NCI-H1436 (cell line): Measurements from ENCODE around the gene CFB.
"Not testable (repeated sequence)": the region's sequence is repeated elsewhere in the genome, so short reads cannot be mapped to it uniquely, and the experiment has no call there.

Experiments
- DNase-seq: peaks from one replicate; lab custom pipeline; 2025; lab: John Stamatoyannopoulos, UW

Gene CFB

DNA sequence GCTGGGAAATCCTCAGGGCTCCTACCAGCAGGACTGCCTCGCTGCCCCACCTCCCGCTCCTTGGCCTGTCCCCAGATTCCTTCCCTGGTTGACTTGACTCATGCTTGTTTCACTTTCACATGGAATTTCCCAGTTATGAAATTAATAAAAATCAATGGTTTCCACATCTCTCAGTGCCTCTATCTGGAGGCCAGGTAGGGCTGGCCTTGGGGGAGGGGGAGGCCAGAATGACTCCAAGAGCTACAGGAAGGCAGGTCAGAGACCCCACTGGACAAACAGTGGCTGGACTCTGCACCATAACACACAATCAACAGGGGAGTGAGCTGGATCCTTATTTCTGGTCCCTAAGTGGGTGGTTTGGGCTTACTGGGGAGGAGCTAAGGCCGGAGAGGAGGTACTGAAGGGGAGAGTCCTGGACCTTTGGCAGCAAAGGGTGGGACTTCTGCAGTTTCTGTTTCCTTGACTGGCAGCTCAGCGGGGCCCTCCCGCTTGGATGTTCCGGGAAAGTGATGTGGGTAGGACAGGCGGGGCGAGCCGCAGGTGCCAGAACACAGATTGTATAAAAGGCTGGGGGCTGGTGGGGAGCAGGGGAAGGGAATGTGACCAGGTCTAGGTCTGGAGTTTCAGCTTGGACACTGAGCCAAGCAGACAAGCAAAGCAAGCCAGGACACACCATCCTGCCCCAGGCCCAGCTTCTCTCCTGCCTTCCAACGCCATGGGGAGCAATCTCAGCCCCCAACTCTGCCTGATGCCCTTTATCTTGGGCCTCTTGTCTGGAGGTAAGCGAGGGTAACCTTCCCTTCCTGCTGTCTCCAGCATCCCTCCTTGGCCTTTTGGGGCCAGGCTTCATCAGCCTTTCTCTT lies at the start of gene CFB:
CFB (plus strand) TSS at position 589 of the 863 bp plus-strand sequence; CDS start at position 716, 127 bp downstream.
- DNase-seq = no peak

DNA sequence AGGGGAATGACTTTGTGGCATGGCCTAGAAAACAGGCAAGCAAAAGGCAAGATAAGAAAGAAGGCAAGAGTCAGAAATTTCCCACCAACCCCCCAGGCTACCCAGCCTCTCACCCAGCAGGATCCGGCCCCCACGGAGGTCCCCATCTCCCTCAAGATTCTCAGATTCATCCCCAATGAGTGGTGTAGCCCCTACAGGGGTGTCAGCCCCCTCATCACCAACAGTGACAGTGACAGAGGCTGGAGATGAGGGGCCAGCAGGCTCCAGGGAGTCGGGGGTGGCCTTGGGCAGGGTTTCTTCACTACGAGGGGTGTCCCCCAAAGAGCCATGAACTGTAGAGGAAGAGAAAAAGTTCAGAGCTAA lies 49.4 kb upstream of the CFB start:
- no peak for DNase-seq

DNA sequence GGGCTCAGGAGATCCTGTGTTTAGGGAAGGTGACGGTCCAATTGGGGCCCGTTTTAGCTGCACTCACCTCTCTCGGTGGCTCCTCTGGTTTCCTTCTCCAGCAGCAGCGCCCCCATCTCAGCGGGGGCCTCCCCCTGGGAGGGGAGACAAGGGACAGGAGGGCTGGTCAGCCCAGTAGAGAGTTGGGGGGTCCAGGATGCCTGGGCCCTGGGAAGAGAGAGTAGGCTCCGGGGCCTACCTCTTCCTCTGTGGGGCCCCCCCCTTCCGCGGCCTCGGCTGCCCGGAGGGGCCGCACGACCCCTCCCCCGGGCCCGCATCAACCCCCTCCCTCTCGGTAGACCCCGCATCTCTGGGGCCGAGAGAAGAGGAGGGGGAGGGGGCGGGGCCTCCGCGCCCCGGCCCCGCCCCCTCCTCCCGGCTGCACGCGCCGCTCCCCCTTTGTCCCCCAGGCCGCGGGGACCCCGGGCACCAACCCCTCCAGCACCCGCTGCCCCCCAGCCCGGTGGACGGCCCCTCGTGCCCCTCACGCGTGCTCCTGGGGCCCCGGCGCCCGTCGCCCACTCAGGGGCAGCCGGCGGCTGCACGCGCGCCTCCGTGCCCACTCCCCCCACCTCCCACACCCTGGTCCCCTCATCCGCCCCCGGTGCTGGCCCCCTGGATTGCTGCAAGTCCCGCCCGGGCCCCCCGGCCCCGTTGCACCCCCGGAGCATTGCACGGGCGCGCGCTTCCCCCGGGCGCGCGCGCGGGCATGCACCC lies 48.9 kb upstream of the CFB start:
- no peak for DNase-seq

DNA sequence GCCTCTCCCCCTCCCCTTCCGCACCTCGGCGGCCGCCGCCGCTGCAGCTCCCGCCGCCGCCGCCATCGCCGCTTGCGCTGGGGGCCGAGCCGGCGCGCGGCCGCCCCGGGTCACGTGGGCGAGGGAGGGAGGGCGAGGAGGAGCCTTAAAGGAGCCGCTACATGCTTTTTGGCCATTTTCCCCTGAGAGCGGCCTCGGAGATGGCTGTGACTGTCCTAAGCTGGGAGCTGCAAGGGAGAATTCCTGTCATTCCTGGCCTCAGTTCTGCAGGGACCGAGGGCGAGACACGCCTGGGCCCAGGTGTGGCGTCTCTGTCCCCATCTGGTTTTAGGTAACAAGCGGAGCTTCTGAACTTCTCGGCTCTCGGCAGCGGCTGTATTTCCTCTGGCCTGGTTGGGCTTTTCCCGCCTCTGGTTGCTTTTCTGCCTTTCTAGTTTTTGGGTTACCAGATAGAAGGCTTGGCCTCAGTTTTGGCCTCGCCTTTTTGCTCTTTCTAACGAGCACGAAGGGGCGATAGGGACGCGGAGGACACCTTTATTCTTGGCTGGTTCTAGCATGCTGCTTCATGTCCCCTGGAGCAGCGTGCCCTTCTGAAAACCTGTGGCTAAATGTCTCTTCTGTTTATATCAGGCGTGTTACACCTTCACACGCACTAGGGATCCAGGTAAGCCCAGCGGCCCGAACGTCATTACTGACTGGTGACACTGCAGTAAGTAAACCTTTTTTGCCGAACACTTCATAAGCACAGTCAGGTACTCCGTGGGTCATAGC lies 48.1 kb upstream of the CFB start, which contains the start of gene EHMT2:
EHMT2 (minus strand) TSS at position 87 of the 771 bp plus-strand sequence; CDS start at position 66, 21 bp downstream.
- peak; percentile 83 for DNase-seq

DNA sequence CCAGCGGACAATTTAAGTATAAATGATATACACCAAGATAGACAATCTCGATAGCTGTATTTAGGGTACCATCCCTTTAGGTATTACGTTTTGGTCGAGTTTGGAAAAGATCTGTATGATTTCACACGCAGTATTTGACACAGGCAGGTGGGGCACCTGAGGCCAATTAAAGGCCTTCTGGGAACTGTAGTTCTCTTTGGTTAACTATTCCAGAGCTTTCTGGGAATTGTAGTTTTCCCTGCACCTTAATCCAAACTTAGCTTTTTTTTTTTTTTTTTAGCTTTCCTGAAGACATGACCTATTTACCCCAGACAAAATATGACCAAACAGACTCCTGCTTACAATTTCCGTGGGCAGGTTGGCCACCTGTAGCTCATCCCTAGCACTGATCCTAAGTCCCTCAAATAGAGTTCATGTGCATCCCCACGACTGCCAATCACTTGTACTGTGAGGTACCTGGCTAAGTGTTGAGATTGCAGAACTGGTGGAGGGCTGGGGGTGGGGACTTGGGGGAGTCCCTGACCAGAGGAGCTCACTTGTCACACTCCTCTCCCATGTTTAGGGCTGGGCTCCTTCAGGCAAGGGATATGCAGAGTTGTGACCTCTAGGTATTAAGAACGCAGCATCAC lies 47.4 kb upstream of the CFB start:
- DNase-seq = peak; percentile 37

DNA sequence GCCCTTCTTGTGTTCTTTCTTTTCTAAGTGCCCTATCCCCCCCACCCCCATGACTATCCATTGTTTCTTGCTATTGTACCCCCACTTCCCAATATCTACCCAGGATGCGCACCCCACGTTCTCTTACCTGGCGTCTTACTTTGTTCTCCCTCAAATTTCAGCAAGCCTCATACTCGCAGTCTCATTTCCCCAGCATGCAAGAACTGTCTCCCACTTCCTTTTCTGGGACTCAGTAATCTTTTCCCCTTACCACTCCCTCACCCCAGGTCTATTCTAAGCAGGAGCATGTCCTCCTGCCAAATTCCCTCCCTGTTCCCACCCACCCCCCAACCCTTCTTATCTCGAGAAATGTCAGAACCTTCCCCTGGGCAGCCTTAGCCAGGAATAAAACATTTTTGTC lies 46.7 kb upstream of the CFB start:
- DNase-seq = no peak

DNA sequence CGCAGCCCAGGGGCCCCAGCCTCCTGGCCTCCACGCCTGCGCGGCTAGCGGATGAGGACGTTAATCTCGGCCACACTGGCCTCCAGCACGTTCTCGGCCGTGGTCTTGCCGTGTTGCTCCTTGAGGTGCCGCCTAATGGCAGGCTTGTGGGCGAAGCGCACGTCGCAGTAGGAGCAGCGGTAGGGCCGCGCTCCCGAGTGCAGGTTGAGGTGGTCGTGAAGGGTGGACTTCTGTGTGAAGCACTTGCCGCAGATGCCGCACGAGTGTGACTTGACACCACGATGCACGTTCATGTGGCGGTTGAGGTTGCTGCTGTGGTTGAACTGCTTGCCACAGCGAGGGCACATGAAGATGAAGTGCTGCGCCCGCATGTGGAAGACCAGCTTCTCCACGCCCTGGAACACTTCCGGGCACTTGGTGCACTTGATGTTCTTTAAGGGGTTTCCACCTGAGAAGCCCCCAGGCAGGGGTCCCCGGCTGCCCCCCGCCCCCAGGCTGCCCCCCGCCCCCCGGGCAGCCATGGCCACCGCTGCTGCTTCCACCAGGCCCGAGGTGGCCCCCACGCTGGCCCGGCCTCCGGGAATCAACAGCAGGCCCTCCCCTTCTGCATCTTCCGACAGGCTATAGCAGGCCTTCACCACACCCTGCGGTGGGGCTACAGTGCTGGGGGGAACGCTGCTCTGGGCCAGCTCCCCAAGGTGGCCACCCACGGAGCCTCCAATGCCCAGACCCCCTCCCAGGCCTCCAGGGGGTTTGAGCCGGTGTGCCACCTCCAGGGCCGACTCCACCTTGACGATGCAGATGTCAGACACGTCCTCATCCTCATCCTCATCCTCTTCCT lies 45.8 kb upstream of the CFB start:
- no peak for DNase-seq

DNA sequence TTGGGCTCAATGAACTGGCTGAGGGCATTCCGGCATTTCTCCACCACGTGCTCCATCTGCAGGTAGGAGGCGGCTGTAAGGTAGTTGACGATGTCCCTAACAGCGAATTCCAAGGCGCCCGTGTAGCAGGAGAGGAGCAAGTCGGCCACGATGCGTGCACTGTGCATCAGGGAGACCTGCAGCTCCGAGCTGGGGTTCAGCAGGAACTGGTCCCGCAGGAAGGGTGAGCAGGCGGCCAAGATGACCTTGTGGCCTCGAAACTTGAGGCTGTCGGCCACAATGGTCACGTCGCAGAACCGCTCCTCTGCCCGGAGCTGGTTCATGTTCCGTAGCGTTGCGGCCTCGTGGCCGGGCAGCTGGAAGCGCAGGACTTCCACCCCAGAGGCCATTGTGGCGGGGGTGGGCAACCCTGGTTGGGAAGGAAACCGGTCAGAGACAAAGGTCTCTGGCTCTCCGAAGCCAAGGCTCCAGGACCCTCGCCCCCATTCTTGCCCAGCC lies 44.9 kb upstream of the CFB start:
- no peak for DNase-seq

DNA sequence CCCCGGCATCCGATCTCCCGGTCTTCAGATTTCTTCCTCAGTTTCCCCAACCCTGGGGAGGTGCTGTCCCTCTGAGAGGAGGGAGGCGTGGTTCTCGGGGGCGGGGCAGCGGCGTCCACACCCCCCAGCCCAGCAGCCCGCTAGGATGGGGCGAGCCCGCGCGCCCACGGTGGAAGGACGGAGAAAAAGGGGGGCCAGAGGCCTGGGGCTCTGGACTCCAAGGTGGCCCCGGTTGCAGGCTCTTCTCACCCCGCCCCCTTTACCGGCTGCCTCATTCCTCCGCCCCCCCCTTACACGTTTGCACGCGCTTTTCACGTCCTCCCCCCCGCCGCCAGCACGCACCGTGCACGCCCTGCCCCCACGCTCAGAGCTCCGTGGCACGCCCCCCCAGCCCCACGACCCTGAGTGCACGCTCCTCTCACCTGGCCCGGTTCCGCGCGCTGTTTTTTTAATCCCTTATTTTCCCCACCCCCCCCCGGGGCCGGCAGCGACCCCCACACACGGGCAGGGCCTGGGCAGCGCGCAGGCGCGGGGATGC lies 44.4 kb upstream of the CFB start:
- DNase-seq = peak; percentile 53

DNA sequence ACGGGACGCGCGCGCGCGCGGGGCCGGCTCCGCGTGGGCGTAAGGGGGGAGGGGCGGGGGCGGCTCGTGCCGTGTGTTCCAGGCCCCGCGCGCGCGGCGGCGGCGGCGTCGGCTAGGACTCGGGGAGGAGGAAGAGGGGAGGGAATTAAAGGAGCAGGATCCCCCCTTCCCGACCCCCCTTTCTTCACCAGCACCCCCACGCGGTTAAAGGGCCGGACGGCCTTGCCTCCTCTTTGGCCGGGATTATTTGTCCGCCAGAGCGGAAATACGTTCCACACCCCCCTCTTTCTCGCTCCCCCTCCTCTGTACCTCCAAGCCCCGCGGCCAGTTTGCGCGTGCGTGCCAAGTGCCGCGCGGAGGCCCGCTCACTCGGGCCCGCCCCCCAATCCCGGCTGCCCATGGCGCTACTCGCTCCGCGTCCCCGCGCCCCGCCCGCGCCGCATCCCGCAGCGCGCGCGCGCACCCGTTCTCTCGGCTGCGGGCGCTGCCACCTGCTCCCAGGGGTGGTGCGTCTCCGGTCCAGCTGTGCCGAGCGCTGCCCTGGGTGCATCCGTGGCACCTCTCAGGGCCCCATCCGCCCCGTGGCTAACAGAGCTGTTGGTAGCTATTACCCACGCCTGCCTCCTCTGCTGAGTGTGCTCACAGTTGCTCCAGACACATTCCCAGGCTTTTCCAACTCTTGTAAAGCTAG lies 43.8 kb upstream of the CFB start, which contains the start of gene ZBTB12:
ZBTB12 (minus strand) TSS at position 134 of the 691 bp plus-strand sequence. CDS start 781 bp downstream, outside the sequence.
- DNase-seq = peak; percentile 95

DNA sequence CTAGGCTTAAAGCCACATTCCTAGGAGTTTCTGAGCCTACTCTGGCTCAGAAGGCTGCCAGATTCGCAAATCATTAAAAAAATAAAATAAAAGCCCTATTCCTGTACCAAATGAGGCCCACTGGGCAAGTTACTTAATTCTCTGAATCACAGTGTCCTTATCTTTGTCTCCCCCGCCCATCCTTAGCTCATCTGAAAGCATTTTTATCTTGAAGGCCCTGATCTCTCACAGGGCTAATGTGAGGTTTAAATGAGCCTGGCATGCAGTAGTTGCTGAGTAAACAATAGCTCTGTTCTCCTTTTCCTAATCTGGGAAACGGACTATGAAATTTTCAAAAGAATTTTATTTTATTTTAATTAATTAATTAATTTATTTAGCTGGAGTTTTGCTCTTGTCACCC lies 41.9 kb upstream of the CFB start:
- DNase-seq = no peak

DNA sequence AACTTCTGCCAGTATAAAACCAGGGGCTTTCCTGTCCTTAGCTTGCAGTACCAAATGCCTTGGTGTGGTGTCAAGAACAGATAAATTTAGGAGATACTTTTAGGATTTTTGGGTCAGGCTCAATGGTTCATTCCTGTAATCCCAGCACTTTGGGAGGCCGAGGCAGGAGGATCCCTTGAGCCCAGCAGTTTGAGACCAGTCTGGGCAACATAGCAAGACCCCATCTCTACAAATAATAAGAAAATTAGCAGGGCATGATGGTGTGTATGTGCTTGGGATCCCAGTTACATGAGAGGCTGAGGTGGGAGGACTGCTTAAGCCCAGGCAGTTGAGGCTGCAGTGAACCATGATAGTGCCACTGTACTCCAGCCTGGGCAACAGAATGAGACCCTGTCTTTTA lies 40.9 kb upstream of the CFB start:
- DNase-seq = no peak

DNA sequence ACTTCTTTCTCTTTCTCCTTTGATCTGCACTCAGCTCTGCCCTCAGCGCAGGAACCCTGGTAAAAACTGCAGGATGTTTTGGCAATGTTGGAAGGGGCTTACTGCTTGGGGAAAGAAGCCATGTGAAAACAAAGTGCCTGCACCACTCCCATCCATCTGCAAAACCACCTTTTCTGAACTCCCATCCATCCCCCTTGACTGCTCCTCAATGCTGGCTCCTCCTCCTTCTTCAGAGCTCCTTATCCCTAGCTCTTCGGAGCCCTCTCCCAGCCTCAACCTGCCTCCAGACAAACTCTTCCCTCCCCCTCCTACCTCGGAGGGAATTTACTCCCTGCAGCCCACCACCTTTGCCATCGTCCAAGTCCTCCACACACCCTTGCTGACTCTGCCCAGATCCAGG lies 39.8 kb upstream of the CFB start:
- no peak for DNase-seq

DNA sequence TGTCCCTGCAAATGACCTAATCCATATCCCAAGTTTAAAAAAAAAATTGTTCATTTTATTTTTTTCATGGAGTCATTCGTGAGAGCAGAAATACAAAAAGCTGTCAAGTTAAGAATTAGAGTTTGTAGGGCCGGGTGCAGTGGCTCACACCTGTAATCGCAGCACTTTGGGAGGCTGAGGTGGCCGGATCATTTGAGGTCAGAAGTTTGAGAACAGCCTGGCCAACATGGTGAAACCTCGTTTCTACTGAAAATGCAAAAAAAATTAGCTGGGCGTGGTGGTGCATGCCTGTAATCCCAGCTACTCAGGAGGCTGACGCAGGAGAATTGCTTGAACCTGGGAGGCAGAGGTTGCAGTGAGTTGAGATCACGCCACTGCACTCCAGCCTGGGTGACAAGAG lies 39.2 kb upstream of the CFB start:
- not testable (repeated sequence) for DNase-seq

DNA sequence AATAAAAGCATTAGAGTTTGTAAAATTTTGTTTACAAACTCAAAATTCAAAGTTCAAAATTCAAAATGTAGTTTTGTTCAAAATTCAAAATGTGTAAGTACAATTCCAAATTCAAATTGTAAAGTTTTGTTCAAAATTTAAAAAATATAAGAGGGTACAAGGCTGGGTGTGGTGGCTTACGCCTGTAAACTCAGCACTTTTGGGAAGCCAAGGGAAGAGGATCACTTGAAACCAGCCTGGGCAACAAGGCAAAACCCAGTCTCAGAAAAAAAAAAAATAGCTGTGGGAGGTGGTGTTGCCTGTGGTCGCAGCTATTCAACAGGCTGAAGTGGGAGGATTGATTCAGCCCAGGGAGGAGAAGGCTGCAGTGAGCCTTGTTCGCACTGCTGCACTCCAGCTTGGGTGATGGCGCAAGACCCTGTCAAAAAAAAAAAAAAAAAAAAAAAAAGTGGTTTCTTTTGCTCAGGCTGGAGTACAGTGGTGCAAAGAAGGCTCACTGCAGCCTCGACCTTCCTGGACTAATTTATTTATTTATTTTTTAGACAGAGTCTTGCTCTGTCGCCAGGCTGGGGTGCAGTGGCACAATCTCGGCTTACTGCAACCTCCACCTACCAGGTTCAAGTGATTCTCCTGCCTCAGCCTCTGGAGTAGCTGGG lies 38.6 kb upstream of the CFB start:
- DNase-seq = no peak

DNA sequence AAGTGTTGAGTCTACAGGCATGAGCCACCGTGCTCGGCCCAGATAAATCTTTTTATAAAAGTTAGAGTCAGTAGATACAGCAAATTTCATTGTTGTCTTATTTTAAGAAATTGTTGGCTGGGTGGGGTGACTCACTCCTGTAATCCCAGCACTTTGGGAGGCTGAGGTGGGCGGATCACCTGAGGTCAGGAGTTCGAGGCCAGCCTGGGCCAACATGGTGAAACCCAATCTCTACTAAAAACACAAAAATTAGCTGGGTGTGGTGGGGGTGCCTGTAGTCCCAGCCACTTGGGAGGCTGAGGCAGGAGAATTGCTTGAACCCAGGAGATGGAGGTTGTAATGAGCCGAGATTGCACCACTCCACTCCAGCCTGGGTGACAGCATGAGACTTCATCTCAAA lies 37.6 kb upstream of the CFB start:
- not testable (repeated sequence) for DNase-seq

DNA sequence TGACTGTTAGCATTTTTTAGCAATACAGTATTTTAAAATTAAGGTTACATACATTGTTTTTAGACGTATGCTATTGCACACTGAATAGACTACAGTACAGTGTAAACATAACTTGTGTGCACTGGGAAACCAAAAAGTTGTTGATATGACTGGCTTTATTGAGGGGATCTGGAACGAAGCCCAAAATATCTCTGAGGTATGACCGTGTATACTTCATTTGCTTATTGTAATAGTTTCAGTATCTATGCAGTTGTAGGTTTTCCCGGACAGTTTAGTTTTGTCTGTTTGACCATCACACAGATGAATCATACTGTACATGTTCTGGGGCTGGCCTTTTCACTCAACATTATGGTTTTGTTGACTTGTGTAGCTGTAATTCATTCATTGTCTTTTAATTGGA lies 37.1 kb upstream of the CFB start:
- no peak for DNase-seq

DNA sequence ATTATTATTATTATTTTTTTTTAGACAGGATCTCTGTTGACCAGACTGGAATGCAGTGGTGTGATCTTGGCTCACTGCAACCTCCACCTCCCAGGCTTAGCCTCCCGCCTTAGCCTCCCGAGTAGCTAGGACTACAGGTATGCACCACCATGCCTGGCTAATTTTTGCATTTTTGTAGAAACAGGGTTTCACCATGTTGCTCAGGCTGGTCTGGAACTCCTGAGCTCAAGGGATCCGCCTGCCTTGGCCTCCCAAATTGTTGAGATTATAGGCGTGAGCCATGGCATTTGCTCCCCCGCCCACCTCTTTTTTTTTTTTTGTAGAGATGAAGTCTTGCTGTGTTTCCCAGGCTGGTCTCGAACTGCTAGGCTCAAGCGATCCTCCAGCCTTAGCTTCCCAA lies 36.6 kb upstream of the CFB start:
- not testable (repeated sequence) for DNase-seq
